GM12891 (cell line): ENCODE results near the gene UBAP1.

Source experiments
- POLR2A ChIP-seq: IDR thresholded peaks from 2 replicates; pipeline ENCODE4 v1.6.1; 2011; ENCODE audit warnings: low read depth, low read length, control low read depth
- POLR2AphosphoS5 ChIP-seq: IDR thresholded peaks from 2 replicates; pipeline ENCODE4 v1.6.1; 2011; ENCODE audit warnings: low read depth, low read length, control low read depth
- TAF1 ChIP-seq: IDR thresholded peaks from 2 replicates; pipeline ENCODE4 v1.6.1; 2011; ENCODE audit warnings: low read depth, low read length, control low read depth

GRCh38 chr9:34200092-34200491, 21.2 kb downstream of the UBAP1 start:
- TF ChIP-seq POLR2A (no peak), TAF1 (no peak), POLR2AphosphoS5 (no peak)
